HG03280 (cell line): ENCODE results near the gene FBXL5.

Source experiments
- ATAC-seq: cut with Tn5 transposase; IDR thresholded peaks from one replicate; pipeline ENCODE4 v1.9.1; 2021; ENCODE audit warnings: mild to moderate bottlenecking, moderate library complexity; ENCODE audit not compliant: unreplicated experiment

Gene FBXL5

DNA sequence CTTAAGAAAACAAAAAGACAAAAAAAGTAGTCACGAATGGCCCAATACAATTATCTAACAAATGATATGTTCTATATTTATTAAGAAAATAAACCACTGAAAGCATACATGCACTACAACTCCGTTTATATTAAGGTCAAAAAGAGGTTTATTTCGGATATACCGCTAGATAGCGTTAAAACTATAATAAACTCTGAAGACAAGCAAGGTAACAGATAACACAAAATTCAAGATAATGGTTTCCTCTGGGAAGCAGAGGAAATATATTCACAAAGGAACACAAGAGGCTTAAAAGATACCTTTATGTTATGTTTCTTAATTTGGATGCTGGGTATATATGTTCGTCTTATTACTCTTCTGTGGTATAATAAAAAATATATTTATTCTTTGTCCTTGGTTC, 21.7 kb upstream of the FBXL5 start:
- ATAC-seq, result no peak

DNA sequence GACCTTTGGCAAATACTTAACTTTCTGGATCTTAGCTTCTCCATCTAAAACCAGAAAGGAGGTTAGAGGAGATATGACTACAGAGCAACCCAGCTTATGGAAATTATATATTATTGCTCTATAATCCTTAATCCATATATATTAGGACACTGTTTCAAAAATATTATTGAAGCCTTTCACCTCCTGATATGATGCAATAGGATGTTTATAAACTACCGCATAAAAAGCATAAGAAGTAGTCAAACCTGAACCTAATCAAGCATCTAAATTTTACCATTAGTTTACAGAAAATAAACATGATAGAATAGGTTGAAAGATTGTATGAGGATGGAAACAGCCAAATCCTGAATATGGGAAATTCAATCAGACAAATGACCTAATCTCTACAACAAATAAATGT, 20.9 kb upstream of the FBXL5 start:
- no peak for ATAC-seq

DNA sequence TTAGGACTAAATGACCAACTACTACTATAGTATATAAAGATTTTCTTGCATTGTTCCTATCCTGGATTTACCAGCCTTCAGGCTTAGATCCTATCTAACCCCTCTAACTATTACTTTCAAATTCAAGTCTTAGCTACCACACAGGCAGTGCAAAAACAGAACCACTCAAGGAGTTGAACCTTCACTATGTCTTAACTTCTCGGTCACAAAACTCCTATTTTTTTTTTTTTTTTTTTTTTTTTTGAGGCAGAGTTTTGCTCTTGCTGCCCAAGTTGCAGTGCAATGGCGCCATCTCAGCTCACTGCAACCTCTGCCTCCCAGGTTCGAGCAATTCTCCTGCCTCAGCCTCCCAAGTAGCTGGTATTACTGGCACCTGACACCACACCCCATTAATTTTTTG, 20.2 kb upstream of the FBXL5 start:
- no peak for ATAC-seq

DNA sequence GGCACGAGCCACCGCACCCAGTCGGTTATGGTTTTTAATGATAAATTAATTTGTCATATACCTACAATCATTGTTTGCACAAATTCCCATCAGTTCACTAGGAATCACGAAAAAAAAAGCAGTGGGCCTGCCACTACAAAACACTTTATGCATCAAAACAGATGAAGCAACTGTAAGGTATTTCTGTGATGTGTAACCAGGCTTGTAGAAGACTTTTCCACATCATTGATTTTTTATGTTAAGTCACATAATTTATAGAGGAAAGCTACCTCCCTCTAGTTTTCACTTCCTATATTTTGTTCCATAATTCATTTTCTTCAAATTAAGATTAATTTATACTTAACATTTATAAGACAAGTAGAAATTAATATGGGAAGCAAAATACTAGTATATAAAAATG, 19.8 kb upstream of the FBXL5 start:
- ATAC-seq, result no peak

DNA sequence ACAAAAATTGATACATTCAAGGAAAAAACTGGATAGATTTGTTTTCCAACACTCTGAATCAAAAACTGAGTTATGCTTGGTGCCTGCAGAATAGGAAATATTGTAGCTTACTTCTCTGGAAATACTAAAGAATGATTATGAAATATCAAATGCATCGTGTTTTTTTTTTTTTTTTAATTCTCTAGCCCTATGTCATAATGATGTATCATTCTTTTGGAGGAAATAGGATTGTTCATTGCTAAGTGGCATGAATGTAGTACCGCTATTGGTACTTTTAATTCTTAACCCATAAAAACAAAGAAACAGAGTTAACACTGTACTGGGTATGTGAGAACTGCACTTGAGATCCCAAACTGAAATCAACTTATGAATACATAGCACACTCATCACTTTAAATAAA, 18.9 kb upstream of the FBXL5 start:
- ATAC-seq, result no peak

DNA sequence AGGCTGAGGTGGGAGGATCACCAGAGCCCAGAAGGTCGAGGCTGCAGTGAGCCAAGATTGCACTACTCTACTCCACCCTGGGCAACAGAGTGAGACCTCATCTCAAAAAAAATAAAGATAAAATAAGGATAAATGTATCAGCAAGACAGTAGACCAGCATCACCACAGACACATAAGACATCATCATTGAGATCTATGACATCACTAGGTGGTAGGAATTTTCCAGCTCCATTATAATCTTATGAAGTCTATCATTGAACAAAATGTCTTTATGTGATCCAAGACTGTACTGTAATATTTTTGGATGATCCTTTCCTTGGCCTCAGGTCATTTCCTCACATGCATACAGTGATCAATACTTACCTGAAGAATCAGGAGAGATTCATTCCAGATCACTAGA, 18.2 kb upstream of the FBXL5 start:
- ATAC-seq, result no peak

DNA sequence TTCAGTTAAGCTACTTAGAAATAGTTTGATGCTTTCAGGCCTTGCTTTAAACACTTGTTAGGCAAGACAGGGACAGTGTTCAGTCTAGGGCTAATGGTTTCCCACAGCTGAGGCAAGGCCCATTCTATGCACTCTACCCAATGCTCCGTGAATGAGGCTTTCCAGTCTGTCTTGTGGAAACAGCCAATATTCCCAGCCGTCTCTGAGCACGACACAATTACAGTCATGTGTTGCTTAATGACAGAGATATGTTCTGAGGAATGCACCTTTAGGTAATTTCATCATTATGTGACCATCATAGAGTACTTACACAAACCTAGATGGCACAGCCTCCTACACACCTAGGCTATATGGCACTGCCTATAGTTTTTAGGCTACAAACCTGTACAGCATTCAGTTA, 16.9 kb upstream of the FBXL5 start:
- no peak for ATAC-seq

DNA sequence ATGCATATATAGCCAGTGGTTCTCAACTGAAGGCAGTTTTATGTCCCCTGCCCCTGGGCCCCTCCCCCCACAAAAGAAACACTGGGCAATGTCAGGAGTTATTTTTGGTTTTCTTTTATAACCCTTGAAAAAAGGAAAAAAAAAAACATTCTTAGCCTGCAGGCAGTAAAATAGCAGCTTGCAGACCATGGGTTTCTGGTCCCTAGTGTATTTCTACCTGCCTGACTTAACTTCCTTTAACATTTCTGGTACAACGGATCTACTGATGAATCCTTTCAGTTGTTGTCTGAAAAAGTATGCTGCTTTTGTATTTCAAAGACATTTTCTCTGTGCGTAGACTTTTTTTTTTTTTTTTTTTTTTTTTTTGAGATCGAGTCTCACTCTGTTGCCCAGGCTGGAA, 15.4 kb upstream of the FBXL5 start:
- no peak for ATAC-seq

DNA sequence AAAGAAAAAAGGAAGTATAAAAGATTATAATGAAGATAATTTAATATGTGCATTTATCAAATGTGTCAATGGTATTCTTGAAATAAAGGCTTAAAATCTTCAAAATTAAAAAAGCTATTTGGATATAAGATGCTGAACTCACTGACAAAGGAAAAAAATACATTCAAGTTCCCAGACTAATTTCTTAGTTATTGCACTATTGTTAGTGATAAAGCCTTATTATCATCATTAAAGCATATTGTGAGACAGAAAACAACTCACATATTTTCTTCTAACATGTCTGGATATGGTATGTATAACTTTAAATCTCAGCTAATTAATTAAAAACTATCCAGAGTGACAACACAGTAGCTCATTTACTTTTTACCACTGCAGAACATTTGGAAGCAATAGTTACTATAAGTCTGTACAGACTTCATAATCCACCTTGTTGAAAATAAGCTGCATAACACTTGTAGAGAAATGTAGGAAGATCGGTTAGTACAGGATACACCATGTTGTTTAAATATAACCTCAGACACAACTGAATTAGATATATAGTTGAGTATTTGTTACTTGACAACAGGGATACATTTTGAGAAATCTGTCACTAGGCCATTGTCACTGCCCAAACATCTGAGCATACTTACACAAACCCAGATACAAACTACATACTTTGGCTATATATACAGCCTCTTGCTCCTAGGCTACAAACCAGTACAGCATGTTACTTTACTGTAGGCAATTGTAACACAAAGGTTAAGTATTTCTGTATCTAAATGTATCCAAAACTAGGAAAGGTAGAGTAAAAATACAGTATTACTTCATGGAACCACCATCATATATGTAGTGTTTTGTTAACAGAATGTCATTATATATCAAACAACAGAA, 13.6 kb upstream of the FBXL5 start:
- ATAC-seq, result no peak

DNA sequence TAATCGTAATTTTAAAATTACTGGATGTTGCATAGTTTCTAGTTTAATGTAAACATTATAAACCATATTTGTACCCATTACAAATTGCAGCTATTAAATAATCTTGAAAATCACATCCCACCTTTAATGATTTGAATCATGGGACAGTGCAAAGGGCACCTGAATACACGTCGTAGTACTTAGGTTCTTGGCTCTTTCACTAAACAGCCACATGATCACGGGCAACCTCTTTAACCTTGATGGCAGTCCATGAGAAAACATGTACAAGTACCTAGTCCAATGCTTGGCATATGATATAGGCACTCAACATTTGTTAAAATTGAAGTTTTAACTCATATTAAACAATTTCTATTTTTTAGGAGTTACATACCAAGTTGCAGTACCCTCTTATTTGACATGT, 11.8 kb upstream of the FBXL5 start:
- ATAC-seq, result no peak

DNA sequence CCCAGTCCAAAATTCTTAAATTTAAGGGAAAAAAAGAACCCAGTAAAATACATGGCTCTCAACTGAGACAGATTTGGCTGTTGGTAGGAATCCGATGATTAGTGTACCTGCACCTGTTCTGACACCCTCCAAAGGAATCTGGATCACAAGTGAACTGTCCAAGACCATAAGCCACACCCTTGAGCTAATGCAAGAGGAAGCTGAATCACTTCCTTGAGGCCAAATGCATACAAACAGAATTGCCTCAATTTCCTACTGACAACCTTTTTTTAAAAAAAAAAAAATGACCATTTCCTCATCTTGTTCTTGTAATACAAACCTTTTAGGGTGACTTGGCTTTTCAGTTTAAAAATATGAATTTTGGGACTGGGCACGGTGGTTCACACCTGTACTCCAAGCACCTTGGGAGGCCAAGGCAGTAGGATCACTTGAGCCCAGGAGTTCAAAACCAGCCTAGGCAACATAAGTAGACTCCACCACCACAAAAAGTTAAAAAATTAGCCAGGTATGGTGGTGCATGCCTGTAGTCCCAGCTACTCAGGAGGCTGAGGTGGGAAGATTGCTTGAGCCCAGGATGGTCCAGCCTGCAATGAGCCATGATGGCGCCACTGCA, 10.7 kb upstream of the FBXL5 start:
- ATAC-seq, result no peak

DNA sequence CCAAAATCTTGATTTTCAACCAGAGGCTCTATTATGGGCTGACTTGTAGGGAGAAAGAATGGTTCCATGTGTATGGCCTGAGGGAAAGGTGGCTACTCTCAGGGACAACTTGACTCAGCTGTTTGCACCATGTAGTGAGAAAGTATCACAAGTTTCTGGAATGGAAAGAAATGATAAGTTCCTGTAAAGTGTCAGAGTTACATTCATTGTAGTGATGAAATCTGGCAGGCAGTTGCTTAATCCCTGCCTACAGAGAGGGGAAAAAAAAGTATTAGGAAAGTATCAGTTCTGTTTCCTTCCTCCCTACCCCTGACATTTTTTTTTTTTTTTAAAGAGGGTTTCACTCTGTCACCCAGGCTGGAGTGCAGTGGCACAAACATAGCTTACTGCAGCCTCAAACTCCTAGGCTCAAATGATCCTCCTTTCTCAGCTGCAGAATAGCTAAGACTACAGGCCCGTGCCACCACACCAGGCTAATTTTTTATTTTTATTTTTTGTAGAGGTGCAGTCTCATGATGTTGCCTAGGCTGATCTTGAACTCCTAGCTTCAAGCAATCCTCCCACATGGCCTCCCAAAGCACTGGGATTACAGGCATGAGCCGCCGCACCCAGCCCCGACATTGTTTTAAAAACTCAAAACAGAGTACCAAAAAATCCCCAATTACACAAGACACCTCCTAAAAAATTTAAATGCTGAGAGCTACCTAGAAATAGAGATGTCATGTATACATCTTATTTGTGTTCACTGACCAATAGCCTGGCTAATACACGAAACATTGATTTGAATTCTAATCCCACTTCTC, 4.8 kb upstream of the FBXL5 start:
- ATAC-seq, result no peak

DNA sequence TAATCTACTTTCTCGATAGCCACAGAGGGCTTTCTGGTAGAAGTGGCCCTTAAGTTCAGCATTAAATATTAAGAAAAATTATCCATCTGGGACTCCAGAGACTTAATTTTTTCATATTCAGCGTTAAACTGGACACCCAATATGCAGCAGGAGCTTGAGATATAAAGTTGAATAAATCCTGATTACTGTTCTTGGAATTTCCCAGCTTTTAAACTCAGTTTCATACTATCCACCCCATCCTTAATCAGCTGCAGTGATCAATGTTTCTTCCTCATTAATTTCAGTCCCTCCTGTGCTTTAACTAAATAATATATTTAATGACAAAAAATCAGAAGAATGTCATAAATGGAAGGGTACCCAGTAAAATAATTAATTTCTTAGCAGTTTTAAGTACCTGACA, 3.6 kb upstream of the FBXL5 start:
- no peak for ATAC-seq

DNA sequence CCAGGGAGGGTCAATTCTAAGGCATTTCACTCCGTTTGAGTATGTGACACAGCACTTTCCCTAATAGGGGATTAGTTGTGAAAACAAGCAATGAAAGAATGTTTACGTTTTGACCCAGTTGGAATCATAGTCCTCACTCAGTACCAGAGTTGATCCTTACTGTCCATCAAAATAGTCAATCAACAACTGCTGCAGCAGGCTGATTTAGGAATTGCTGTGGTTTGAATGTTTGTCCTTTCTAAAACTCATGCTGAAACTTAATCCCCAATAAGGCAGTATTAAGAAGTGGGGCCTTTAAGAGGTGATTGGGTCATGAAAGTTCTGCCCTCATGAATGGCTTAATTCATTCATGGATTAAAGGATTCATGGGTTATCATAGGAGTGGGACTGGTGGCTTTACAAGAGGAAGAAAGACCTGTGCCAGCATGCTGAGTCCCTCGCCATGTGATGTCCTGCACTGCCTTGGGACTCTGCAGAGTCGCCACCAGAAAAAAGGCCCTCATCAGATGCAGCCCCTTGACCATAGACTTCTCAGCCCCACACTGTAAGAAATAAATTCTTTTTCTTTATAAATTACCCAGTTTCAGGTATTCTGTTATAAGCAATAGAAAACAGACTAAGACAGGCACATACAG, 3.1 kb upstream of the FBXL5 start:
- ATAC-seq, result no peak

DNA sequence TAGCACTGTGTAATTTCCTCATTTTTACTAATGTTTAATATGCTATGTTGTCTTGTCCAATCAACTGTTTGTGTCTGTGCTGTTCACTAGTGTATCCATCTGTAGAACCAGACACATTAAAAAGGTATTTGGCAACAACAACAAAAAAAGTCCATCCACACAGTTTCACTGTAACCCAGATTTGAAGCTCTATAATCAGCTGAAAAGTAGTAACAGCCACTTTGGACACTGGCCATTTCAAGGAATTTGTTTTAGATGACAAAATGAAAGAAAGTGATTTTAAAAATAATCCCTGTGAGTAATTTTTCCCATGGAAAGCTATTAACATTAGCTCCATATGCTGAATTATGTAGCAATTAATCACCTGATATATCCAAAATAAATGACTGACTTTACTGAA, 2.2 kb upstream of the FBXL5 start:
- ATAC-seq, result no peak

DNA sequence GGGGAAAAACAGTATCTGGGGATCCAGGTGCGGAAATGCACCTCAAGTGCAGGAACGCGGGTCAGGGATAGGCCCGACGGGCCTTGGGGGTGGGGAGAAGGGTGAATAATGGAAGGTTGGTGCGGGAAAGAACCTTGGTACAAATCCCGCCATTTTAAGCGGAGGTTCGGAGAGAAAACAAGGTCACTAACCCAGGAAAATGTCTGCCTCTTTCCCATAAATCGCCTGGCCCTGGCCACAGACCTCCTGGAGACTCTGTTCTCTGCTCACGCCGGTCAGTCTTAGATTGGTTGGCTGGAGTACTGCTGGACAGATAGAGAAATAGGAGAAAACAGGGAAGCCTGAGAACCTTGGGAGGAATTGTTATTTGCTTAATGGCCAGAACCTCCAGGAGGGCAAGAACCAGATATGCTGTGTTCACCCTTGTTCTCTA, 897 bp upstream of the FBXL5 start:
- no peak for ATAC-seq

DNA sequence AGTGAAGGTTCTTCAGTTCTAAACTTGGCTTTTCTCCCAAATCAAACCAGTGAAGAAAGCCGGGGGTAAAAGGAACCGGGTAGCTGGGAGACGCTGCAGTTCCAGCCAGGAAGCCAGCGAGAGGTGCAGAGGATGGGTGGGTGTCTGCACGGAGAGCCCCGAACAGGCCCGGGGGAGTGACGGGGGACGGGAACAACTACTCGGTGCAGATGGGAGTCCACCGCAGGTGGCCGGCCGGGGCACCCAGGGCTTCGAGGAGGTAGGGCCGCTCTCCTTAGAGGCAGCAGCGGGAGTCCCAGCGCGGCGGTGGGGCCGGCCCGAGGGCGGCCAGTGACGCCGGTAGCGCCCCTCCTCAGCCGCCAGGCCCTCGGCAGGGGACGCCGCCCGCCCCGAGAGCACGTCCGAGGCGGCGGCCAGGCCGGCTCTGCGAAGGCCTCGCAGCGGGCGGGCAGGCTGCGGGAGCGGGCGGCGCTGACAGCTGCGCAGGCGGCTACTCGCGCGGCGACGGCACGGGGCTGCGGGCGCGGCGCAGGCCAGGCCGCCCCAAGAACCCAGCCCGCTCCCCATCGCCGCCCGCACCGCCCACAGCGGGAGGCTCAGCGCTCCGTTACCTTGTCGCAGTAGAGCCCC, 449 bp downstream of the FBXL5 start:
- peak; percentile 57 for ATAC-seq

DNA sequence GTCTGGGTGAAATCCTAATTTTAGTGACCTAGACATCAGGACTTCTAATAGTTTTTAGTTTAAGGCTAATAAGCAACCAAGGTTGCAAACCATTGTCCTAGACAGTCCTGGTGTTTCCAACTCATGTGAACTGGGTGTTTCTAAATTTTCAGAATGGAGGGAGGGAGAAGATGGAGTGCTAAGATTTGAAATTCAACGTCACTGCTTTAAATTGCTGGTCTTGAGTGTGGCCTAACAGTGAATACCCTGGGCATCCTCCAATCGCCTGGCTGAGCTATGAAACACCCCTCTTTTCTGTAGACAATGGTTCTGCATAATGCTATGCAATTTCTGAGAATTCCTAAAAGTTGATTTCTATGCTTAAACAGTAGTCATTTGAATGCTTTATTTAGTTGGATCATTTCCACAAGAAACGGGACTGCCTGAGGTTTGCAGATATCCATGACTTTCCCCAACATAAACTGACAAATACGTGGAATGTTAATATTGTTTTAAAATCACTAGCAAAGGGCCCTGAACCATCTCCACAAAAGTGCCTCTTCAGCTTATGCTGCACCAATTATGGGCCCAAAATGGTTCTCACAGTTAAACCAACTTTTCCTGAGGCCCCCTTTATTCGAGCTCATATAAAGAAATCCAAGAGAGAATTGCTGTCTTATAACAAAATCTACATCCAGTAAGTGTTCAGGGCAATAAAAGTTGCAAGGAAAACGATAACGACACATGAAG, 1.1 kb downstream of the FBXL5 start:
- peak; percentile 22 for ATAC-seq

DNA sequence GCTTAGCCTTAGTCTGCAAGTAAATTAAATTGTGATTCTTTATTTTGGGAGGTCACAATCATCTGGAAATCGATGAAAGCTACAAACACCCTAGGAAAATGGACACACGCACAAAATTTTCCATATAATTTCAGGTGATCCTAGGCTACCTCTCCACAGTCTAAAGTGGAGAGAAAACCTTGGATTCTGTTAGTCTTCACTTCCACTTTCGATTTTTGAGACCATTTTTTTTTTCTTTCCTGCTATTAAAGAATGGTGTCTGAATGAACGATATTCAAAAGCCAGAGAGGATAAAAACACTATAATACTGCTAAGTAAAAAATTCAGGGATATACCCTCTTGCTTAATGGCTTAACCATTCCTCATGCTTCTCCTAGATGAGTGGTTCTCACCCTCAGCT, 1.7 kb downstream of the FBXL5 start:
- no peak for ATAC-seq

DNA sequence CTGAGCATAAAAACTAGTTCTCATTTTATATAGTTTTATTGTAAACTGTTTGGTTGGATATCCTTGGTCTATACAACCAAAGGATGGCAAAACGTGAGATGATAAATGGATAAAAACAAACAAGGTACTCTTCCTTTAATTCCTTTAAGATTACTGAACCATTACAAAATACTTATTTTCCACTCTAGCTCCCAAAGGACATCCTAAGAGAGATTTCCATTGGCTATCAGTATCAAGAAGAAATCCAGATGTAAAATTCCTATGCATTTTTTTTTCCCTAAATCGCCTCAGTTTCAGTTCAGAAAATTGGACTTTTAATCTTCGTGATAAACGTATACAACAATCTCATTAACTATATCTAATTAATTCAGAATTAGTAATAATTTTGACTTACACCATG, 2.3 kb downstream of the FBXL5 start:
- ATAC-seq, result no peak
